Measurements from ENCODE around the gene CABP4. TPM values are rescaled to one million over a fixed set of nuclear protein-coding genes. Genes with fewer than 3 reads are reported as not detected.

The CABP4 gene
- total RNA-seq, 1 experiment from 2014 or later = 0.55 TPM

GRCh38 chr11:67441731-67442351 lies 13.3 kb upstream of the CABP4 start:
- Histone ChIP-seq H3K27ac (ENCODE audit: low read length) (no peak overlapping the region), H3K79me2 (ENCODE audit: low read length) (0 out of 2 replicates have a peak, but pooled peaks cover 6% of the 10 kb centered on the region), H3K9me2 (replicated peaks; ENCODE audit: low read length) (no peaks in the 10 kb centered on the region), H3K9ac (ENCODE audit: low read length) (no peak overlapping the region), H4K20me1 (ENCODE audit: low read length) (no peaks in the 10 kb centered on the region), H3K36me3 (ENCODE audit: low read depth, low read length) (peaks cover 8% of the 10 kb centered on the region; the same call in 1 of the 2 replicates), H3K9me3 (ENCODE audit: low read length) (no peaks in the 10 kb centered on the region), H2AFZ (ENCODE audit: low read length) (no peak overlapping the region), H3K4me1 (ENCODE audit: insufficient read depth, low read length) (0 out of 2 replicates have a peak, but pooled peaks cover 6% of the 10 kb centered on the region), H3K4me3 (ENCODE audit: low read length) (peak overlapping the region; percentile 82; the same call in 1 of the 2 replicates), H3K4me2 (ENCODE audit: low read length) (peak overlapping the region; percentile 89), H3F3A (ENCODE audit: low read length, unreplicated experiment) (peaks cover 9% of the 10 kb centered on the region), H3K27me3 (ENCODE audit: low read length) (no peaks in the 10 kb centered on the region)
- intact Hi-C loops (cut with micrococcal nuclease) = loop anchor here (2.0 kb wide), 1 partner anchor 13 kb away; the partner anchor contains the start of gene RPS6KB2
- POLR2A ChIA-PET (ENCODE audit: unreplicated experiment) = no interaction called here
- TF ChIP-seq EZH2phosphoT487 (IDR thresholded peaks at IDR 0.05; ENCODE audit: borderline replicate concordance, low read length) (no peak), CTCF (conservative IDR thresholded peaks at IDR 0.05; ENCODE audit: low read depth, low read length) (no peak), EZH2 (IDR thresholded peaks at IDR 0.05; ENCODE audit: low read length, unreplicated experiment) (no peak)
- ATAC-seq = no peak
- DNase-seq = no peak
- CTCF ChIA-PET = no interaction called here
- TSS peak; percentile 48 for BruUV-seq (replicated peaks)

- peaks cover 3% of the 10 kb centered on the region; the same call in 1 of the 2 replicates for H3K36me3 ChIP-seq (ENCODE audit: low read depth, low read length)
- 0 out of 2 replicates have a peak, but pooled peaks cover 6% of the 10 kb centered on the region for H3K79me2 ChIP-seq (ENCODE audit: low read length)
- peak overlapping the region; percentile 31 for H3K27ac ChIP-seq (ENCODE audit: low read length)
- BruUV-seq (replicated peaks) = no TSS peak
- CTCF ChIA-PET = no interaction called here
- no peak for TF ChIP-seq EZH2 (IDR thresholded peaks at IDR 0.05; ENCODE audit: low read length, unreplicated experiment)
- no peak for TF ChIP-seq CTCF (conservative IDR thresholded peaks at IDR 0.05; ENCODE audit: low read depth, low read length)
- TF ChIP-seq EZH2phosphoT487 (IDR thresholded peaks at IDR 0.05; ENCODE audit: borderline replicate concordance, low read length) = no peak
- ATAC-seq (peak; percentile 23), DNase-seq (peak; percentile 29)
- H2AFZ ChIP-seq (ENCODE audit: low read length) = no peak overlapping the region
- no peaks in the 10 kb centered on the region for H3K27me3 ChIP-seq (ENCODE audit: low read length)
- no peaks in the 10 kb centered on the region for H3K9me3 ChIP-seq (ENCODE audit: low read length)
- intact Hi-C loops (cut with micrococcal nuclease) = loop anchor here (1.0 to 2.0 kb wide), 3 partner anchors 14 to 64 kb away; partner anchors contain the start of gene RPS6KB2
- POLR2A ChIA-PET (ENCODE audit: unreplicated experiment) = interaction anchor here (0.7 kb wide), 1 partner anchor 13 kb away, joined by 6 read pairs; no protein-coding TSS in a partner anchor
- H3K4me2 ChIP-seq (ENCODE audit: low read length) = peak overlapping the region; percentile 89
- H3K9ac ChIP-seq (ENCODE audit: low read length) = peak overlapping the region; percentile 77
- H3K9me2 ChIP-seq (replicated peaks; ENCODE audit: low read length) = no peaks in the 10 kb centered on the region
- H4K20me1 ChIP-seq (ENCODE audit: low read length) = no peaks in the 10 kb centered on the region
- 0 out of 2 replicates have a peak, but pooled peaks cover 6% of the 10 kb centered on the region for H3K4me1 ChIP-seq (ENCODE audit: insufficient read depth, low read length)
- peaks cover 5% of the 10 kb centered on the region for H3F3A ChIP-seq (ENCODE audit: low read length, unreplicated experiment)
- H3K4me3 ChIP-seq (ENCODE audit: low read length) = peak overlapping the region; percentile 82
Measured at GRCh38 chr11:67442504-67443404, 12.4 kb upstream of the CABP4 start.

Measured in PC-3 (cell line).